Measurements from ENCODE around the gene TNFAIP8. TPM values are rescaled to one million over a fixed set of nuclear protein-coding genes. Genes with fewer than 3 reads are reported as not detected.
A peak's percentile ranks its signal among the peaks of the same experiment; 100 is the strongest.

Gene TNFAIP8
- total and polyA plus RNA-seq, 2 of the 13 experiments (the other 11 are each of a cell fraction or from before 2014, with no cell fraction given): 6.4 to 11.2 TPM

GRCh38 chr5:119388619-119389190, 32.9 kb downstream of the TNFAIP8 start (continued):
- TF ChIP-seq, protein P1, sequence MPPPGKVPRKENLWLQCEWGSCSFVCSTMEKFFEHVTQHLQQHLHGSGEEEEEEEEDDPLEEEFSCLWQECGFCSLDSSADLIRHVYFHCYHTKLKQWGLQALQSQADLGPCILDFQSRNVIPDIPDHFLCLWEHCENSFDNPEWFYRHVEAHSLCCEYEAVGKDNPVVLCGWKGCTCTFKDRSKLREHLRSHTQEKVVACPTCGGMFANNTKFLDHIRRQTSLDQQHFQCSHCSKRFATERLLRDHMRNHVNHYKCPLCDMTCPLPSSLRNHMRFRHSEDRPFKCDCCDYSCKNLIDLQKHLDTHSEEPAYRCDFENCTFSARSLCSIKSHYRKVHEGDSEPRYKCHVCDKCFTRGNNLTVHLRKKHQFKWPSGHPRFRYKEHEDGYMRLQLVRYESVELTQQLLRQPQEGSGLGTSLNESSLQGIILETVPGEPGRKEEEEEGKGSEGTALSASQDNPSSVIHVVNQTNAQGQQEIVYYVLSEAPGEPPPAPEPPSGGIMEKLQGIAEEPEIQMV (CRISPR knock-in tag; IDR thresholded peaks at IDR 0.05; ENCODE audit: low read depth): no peak
- TF ChIP-seq SOX5 (CRISPR knock-in tag; IDR thresholded peaks at IDR 0.05; ENCODE audit: borderline replicate concordance) (no peak), ARID2 (CRISPR knock-in tag; IDR thresholded peaks at IDR 0.05; ENCODE audit: borderline replicate concordance) (no peak), ETV6 (CRISPR knock-in tag; conservative IDR thresholded peaks at IDR 0.05) (no peak), PHB2 (IDR thresholded peaks at IDR 0.05; ENCODE audit: partially characterized antibody) (no peak), ZSCAN21 (CRISPR knock-in tag; IDR thresholded peaks at IDR 0.05; ENCODE audit: borderline replicate concordance) (no peak), ZMAT3 (CRISPR knock-in tag; conservative IDR thresholded peaks at IDR 0.05) (no peak), HNF4A (CRISPR knock-in tag; IDR thresholded peaks at IDR 0.05) (peak; percentile 48), SP2 (CRISPR knock-in tag; IDR thresholded peaks at IDR 0.05) (no peak), TP53 (CRISPR knock-in tag; conservative IDR thresholded peaks at IDR 0.05) (no peak), SETDB1 (CRISPR knock-in tag; IDR thresholded peaks at IDR 0.05; ENCODE audit: borderline replicate concordance) (no peak), BRD4 (CRISPR knock-in tag; IDR thresholded peaks at IDR 0.05) (no peak), AGO2 (optimal IDR thresholded peaks at IDR 0.05; ENCODE audit: low read depth, low read length) (no peak), TEF (CRISPR knock-in tag; IDR thresholded peaks at IDR 0.05) (no peak), ZNF713 (CRISPR knock-in tag; IDR thresholded peaks at IDR 0.05) (no peak), RARA (CRISPR knock-in tag; IDR thresholded peaks at IDR 0.05) (peak; percentile 29; the same call in 1 of the 2 replicates), ZNF614 (CRISPR knock-in tag; IDR thresholded peaks at IDR 0.05; ENCODE audit: borderline replicate concordance) (no peak), JUNB (CRISPR knock-in tag; IDR thresholded peaks at IDR 0.05; ENCODE audit: borderline replicate concordance) (no peak), ATF6 (CRISPR knock-in tag; conservative IDR thresholded peaks at IDR 0.05) (no peak)
- TF ChIP-seq, protein P2, sequence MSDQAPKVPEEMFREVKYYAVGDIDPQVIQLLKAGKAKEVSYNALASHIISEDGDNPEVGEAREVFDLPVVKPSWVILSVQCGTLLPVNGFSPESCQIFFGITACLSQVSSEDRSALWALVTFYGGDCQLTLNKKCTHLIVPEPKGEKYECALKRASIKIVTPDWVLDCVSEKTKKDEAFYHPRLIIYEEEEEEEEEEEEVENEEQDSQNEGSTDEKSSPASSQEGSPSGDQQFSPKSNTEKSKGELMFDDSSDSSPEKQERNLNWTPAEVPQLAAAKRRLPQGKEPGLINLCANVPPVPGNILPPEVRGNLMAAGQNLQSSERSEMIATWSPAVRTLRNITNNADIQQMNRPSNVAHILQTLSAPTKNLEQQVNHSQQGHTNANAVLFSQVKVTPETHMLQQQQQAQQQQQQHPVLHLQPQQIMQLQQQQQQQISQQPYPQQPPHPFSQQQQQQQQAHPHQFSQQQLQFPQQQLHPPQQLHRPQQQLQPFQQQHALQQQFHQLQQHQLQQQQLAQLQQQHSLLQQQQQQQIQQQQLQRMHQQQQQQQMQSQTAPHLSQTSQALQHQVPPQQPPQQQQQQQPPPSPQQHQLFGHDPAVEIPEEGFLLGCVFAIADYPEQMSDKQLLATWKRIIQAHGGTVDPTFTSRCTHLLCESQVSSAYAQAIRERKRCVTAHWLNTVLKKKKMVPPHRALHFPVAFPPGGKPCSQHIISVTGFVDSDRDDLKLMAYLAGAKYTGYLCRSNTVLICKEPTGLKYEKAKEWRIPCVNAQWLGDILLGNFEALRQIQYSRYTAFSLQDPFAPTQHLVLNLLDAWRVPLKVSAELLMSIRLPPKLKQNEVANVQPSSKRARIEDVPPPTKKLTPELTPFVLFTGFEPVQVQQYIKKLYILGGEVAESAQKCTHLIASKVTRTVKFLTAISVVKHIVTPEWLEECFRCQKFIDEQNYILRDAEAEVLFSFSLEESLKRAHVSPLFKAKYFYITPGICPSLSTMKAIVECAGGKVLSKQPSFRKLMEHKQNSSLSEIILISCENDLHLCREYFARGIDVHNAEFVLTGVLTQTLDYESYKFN (CRISPR knock-in tag; conservative IDR thresholded peaks at IDR 0.05): peak; percentile 65; the same call in 1 of the 2 replicates

Measured in HepG2 (cell line).